ENCODE data around the gene NOL6.
"Not testable (repeated sequence)": the region's sequence is repeated elsewhere in the genome, so short reads cannot be mapped to it uniquely, and the experiment has no call there.

NOL6 gene

GRCh38 chr9:33472171-33472880 lies 1.4 kb downstream of the NOL6 start:
- DNase-seq = no peak

GRCh38 chr9:33471361-33471760 lies 2.4 kb downstream of the NOL6 start:
- DNase-seq = no peak

DNA sequence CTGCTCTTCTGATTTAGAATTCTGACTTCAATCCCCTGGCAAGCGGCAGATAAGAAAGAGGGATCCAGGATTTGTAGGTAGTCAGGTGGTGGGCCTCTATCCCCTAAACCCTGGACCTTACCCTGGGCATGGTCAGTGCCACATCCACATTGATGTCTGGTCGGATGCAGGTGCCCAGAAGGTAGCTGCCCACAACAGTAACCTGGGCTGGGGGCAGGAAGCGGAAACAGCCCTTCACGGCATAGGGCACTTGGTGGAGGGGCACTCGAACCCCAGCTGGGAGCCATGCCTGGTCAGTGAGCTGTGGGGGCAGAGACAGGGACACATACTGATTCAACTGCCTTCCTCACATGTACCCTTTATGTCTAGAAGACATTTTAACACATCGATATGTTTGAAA lies 3.8 kb downstream of the NOL6 start:
- no peak for DNase-seq

- no peak for DNase-seq
Measured at GRCh38 chr9:33468797-33469621, 4.7 kb downstream of the NOL6 start.

DNA sequence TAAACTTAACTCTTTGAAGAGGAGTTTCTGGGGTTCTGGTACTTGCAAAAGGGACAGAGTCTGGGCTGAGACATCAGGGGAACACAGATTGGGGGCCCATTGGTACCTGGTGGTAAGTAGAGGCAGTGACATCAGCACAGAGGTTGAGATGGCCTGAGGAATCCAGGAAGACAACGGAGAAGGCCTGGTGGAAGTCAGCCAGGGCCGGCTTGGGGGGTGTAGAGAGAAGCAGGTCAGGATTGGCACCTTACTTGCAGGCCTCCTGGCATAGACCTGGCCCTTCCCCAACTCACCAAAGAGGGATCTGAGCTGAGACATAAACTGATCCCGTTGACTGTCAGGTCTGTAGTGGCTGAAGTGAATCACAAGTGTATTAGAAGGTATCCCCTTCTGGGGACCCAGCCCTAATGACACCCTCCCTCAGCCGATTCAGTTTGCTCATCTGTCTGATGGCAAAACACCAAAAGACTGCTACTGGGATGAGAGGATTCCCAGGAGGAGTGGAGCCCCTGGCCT lies 5.5 kb downstream of the NOL6 start:
- no peak for DNase-seq

DNA sequence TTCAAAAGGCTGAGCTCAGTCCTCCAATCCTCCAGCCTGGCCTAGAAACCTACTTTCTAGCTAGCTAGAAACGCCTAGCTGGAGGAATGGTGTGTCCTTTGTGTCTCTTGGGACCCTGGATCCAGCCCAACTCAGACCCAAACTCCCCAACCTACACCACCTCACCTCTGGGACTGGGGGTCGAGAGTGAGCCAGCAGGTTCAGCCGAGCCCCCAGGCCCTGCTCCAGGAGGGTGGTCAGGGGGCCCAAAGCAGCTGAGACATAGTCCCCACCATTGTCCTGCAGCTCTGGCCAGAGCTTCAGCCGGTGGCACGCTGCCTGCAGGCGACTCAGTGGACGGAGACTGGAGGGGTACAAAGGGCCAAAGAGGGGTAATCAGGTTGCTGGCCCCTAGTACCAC lies 6.2 kb downstream of the NOL6 start:
- DNase-seq = no peak

DNA sequence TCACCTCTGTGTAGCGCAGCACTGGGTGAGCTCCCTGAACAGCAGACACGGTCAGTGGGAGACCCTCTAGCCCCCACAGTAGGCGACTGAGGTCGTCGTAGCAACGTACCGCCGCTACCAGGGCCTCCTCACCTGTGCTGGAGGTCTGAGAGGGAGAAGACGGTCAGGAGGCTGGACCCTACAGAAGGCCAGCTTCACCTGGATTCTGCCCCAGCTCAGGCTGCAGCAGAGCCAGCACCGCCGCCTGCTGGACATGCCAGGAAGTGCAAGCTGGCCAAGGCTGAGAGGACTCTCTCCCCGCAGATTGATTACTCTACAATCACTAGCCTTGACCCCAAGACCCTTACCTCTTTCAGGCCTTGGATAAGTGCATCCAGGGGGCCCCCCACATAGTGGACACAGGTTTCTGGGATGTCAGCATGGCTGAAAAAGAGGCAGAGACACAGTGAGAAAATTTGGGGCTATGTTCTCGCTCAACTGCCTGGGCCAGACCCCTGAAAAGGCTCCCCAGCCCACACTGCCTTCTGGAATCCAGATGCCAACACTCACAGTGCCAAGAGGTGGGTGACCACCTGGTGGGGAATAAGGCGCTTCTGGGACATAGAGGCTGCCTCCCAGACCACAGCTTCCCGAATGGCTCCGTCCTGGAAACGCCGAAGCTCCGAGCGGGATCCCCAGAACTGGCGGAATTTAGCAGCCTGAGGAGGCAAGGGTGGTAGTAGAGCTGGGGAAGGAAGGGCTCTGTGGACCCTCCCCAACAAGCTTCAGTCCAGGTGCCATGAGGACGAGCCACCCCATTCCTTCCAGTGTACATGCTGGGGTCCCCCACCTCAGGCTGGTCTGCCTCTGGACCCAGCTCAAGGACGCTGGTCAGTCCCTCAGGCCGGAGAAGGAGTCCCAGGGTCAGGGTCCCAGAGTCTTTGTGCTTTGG lies 6.9 kb downstream of the NOL6 start:
- peak; percentile 85 for DNase-seq

GRCh38 chr9:33465596-33466564 lies 7.8 kb downstream of the NOL6 start:
- no peak for DNase-seq

- no peak for DNase-seq
Measured at GRCh38 chr9:33465096-33465495, 8.6 kb downstream of the NOL6 start.

- no peak for DNase-seq
Measured at GRCh38 chr9:33464045-33464636, 9.6 kb downstream of the NOL6 start.

GRCh38 chr9:33463151-33463550 lies 10.6 kb downstream of the NOL6 start:
- DNase-seq = no peak

DNA sequence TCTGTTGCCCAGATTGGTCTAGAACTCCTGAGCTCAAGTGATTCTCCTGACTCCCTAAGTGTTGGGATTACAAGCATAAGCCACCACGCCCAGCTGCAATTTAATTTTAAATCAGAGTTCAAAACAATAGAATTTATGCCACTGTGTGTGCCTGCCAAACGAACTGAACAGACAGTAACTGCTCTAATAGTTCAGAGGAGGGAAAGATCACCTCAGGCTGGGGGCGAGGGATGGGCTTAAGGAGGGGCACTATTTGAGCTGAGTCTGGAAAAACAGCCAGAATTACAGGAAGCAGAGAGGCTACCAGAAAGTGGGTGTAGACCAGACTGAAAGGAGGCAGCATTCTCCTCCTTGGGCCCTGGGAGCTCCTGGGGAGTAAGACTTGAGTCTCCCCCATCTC lies 12.2 kb downstream of the NOL6 start:
- DNase-seq = no peak

DNA sequence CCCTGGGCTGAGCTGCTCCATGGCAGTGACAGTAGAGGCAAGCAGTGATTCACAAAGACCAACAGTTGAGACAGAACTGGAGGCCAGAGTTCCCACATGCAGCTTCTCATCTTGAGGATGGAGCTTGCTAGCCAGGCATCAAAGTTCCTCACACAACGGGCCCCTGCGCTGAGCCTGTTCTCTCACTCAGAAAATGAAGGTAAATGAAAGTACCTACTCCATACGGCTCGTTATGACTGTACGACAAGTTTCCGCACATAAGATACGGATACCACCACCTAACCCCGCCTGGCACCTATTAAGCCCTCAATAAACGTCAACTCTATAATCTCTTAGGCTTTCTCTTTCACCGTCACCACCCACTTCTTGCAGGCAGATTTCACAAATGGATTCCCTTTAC lies 12.9 kb downstream of the NOL6 start:
- DNase-seq = no peak

- peak; percentile 36 for DNase-seq
Measured at GRCh38 chr9:33459115-33459514, 14.6 kb downstream of the NOL6 start.

- DNase-seq = peak; percentile 83
Measured at GRCh38 chr9:33458444-33458843, 15.3 kb downstream of the NOL6 start.

GRCh38 chr9:33455945-33456344 lies 17.8 kb downstream of the NOL6 start:
- DNase-seq = peak; percentile 73

DNA sequence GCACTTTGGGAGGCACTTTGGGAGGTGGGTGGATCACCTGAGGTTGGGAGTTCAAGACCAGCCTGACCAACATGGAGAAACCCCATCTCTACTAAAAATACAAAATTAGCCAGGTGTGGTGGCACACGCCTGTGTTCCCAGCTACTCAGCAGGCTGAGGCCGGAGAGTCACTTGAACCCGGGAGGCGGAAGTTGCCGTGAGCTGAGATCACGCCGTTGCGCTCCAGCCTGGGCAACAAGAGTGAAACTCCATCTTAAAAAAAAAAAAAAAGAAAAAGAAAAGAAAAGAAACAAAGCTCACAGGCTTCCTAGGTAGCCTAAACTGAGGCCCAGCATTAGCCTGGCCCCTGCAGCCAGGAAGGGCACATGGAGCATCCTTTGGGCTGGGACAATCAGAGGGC lies 18.3 kb downstream of the NOL6 start:
- DNase-seq = not testable (repeated sequence)

DNA sequence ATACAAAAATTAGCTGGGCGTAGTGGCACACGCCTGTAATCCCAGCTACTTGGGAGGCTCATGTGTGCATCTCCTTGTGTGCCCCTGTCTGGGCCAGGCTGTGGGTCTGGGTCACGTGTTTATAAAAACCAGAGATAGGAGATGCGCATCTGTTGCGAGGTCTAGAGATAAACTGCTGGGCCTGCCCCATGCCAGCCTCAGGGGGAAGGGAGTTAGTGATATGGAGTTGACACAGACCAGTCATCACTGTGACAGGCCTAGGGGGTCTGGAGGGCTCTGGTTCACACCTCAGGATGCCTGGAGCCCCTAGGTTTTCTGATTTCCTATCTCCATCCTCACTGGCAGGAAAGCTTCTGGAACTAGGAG lies 19.1 kb downstream of the NOL6 start:
- not testable (repeated sequence) for DNase-seq

- DNase-seq = peak; percentile 38
Measured at GRCh38 chr9:33453999-33454660, 19.6 kb downstream of the NOL6 start.

GRCh38 chr9:33453286-33453860 lies 20.4 kb downstream of the NOL6 start:
- peak; percentile 67 for DNase-seq

Measured in CD4-positive, alpha-beta T cell treated with Interleukin-17A for 4 hours (primary cell).